Fibroblast of pulmonary artery (primary cell): ENCODE results near the gene SLC25A13.

Experiments
- DNase-seq: peaks from one replicate; pipeline ENCODE4 v3.0.0-alpha.2; 2010; ENCODE audit warnings: low read depth
- H3K4me3 ChIP-seq: replicated peaks from 2 replicates; pipeline ENCODE4 v1.5.1; 2011; ENCODE audit warnings: low read depth, mild to moderate bottlenecking, control low read depth, low read length, moderate library complexity
- TF ChIP-seq, protein P1 (sequence below): IDR thresholded peaks from 2 replicates; pipeline ENCODE4 v1.5.1; 2011; ENCODE audit warnings: mild to moderate bottlenecking, control low read depth, low read length, inconsistent platforms; ENCODE audit errors: missing control alignments

The SLC25A13 gene

DNA sequence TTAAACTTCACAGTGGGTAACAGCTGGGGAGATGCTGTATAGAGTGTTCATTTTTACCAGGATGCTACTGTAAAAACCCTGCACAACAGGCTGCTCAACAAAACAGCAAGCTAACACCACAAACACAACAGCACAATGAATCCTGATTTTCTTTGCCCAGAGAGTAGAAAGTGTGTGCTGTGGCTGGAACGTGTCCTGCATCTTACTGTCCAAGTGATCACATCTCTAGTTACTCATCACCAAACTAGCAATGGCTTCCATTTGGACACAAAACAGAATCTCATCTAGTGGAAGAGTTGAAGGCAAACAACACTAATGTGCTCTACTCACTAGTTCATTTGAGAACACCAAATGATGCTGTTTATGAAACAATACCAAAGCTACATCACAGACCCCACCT lies 121.2 kb downstream of the SLC25A13 start:
- H3K4me3 ChIP-seq, result no peak overlapping the region
- no peak for DNase-seq
- TF ChIP-seq, protein P1, sequence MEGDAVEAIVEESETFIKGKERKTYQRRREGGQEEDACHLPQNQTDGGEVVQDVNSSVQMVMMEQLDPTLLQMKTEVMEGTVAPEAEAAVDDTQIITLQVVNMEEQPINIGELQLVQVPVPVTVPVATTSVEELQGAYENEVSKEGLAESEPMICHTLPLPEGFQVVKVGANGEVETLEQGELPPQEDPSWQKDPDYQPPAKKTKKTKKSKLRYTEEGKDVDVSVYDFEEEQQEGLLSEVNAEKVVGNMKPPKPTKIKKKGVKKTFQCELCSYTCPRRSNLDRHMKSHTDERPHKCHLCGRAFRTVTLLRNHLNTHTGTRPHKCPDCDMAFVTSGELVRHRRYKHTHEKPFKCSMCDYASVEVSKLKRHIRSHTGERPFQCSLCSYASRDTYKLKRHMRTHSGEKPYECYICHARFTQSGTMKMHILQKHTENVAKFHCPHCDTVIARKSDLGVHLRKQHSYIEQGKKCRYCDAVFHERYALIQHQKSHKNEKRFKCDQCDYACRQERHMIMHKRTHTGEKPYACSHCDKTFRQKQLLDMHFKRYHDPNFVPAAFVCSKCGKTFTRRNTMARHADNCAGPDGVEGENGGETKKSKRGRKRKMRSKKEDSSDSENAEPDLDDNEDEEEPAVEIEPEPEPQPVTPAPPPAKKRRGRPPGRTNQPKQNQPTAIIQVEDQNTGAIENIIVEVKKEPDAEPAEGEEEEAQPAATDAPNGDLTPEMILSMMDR, result no peak

DNA sequence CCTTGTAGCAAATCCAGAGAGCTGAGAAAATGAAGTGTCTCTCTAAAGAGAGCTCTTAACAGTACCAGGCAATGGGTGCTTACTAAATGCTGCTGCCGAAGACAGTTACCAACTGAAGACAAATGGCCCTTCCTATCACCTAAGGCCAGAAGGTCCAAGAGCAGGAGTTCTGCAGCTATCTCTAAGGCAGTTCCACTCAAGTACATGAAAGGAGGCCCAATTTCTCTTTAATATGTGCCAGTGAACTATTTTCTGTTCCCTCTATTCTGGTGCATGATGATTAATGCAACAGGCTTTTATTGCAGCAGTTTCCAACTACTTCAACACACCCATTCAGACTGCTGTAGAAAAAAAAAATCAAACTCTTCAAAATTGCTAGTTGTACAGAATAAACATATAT lies 122.5 kb downstream of the SLC25A13 start:
- TF ChIP-seq, protein P1, result no peak
- DNase-seq, result peak; percentile 14
- no peak overlapping the region for H3K4me3 ChIP-seq

DNA sequence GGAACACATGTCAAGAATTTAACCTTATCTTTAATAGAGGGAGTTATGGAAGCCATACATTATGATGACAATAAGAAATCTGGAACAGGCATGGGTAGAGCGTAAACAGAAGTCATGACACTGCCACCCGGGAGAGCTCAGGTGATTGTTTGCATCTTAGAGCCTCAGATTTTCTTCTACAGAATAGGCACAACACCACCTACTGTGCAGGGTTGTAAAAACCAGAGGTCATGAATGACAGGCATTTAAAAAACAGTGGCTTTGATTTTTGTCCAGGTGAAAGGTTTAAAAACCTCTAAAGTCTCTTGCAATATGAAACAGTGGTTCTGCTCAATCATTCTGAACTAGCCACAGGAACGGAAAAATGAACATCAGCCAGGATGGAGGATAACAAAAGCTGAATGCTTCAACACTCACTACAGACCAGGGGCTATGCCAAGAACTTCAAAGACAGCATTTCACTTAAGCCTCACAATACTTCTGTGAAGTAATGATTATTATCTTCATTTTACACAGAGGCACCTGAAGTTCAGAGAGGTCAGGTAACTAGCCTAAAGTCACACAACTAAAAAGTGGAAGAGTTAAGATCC lies 123.8 kb downstream of the SLC25A13 start:
- TF ChIP-seq, protein P1, result no peak
- DNase-seq, result no peak
- no peak overlapping the region for H3K4me3 ChIP-seq

GRCh38 chr7:96196676-96197075 lies 125.2 kb downstream of the SLC25A13 start:
- TF ChIP-seq, protein P1, result no peak
- no peak overlapping the region for H3K4me3 ChIP-seq
- DNase-seq, result no peak

- no peak for DNase-seq
- TF ChIP-seq, protein P1, result no peak
- no peak overlapping the region for H3K4me3 ChIP-seq
These were observed 132.6 kb downstream of the SLC25A13 start for GRCh38 chr7:96189129-96189820.

DNA sequence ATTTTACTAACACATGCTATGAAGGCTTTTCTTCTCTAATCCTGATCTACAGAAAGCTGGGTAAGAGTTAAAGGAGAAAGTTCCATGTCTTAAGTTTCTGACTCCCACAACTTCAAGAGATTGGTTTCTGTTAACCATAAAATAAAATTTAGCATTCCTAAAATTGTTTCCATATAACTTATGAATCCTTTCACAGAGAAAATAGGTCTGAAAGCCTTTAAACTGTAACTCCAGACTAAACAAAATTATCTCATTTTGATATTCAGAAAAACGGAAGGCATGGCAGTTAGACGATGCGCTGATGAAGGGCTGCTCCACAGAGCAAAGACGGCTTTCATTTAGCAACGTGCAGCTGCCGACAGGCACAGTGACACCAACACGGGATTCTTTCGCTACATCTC lies 133.3 kb downstream of the SLC25A13 start:
- no peak overlapping the region for H3K4me3 ChIP-seq
- DNase-seq, result no peak
- TF ChIP-seq, protein P1, result no peak

DNA sequence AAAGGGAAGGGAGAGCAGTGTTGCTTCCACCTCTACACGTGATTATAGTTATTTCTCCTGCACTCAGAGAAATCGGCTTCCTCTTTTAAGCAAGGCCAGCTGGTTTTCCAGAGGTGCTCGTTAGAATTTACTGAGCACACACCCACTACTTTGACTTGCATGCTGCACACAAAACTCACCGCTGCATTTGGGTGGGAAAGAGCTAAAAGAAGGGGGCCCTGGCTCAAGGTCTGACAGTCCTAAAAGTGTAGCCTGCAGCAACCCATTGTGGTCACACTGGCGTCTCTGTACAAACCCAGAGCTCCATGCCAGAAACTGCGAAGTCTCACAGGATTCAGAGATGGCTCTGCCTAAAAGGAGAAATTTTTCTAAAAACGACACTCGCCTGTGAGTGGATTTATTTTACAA lies 133.7 kb downstream of the SLC25A13 start:
- H3K4me3 ChIP-seq, result no peak overlapping the region
- DNase-seq, result no peak
- TF ChIP-seq, protein P1, result no peak
